ENCODE measurements around the gene MTUS2.

GRCh38 chr13:29175250-29175873, 355.2 kb downstream of the MTUS2 start:
- TF ChIP-seq CTCF (IDR thresholded peaks at IDR 0.05) (no peak), POLR2A (IDR thresholded peaks at IDR 0.05) (no peak)

Data from suprapubic skin (tissue), 3 donors.